OCI-LY7 (cell line): ENCODE data around the gene CFLAR. TPM values are rescaled to one million over a fixed set of nuclear protein-coding genes. Genes with fewer than 3 reads are reported as not detected.

Experiments
- BruUV-seq: library from RNA; stranded (reverse); fragments of 400-500 nt; replicated peaks from 2 replicates; lab custom pipeline; 2021; lab: Mats Ljungman, UMichigan
- CTCF ChIA-PET: fragments of 300-600 bp; sonication (Branson Sonifier 250); formaldehyde crosslinking; loops from one replicate; lab custom pipeline; 2022; ENCODE audit warnings: antibody characterized with exemption; ENCODE audit not compliant: unreplicated experiment; lab: Charles Lee
- POLR2A ChIA-PET: fragments of 300-600 bp; sonication (Branson Sonifier 250); formaldehyde crosslinking; loops from one replicate; lab custom pipeline; 2022; ENCODE audit warnings: antibody characterized with exemption; lab: Charles Lee
- DNase-seq: peaks from one replicate; pipeline ENCODE4 v3.0.0-alpha.2; 2015; ENCODE audit warnings: low spot score
- H2AFZ ChIP-seq: fragments of 200-600 bp; sonication (generic), shearing (Covaris generic); 2 replicates; pipeline ENCODE4 v1.6.1; 2014; ENCODE audit warnings: mild to moderate bottlenecking, antibody characterized with exemption, low read length, moderate library complexity
- H3K27ac ChIP-seq: fragments of 200-600 bp; sonication (generic); 2 replicates; pipeline ENCODE4 v1.5.1; 2014; ENCODE audit warnings: mixed run types, low read depth, mild to moderate bottlenecking, moderate library complexity, low read length, inconsistent platforms; ENCODE audit not compliant: poor library complexity, severe bottlenecking
- H3K36me3 ChIP-seq: fragments of 200-600 bp; sonication (generic); 2 replicates; pipeline ENCODE4 v1.6.1; 2014; ENCODE audit warnings: mild to moderate bottlenecking, antibody characterized with exemption, low read length, moderate library complexity, mixed read lengths; ENCODE audit not compliant: insufficient read depth
- H3K4me1 ChIP-seq: fragments of 200-600 bp; sonication (generic); 2 replicates; pipeline ENCODE4 v1.5.1; 2014; ENCODE audit warnings: mild to moderate bottlenecking, low read length; ENCODE audit not compliant: insufficient read depth, poor library complexity, severe bottlenecking
- H3K4me2 ChIP-seq: fragments of 200-600 bp; sonication (generic); 2 replicates; pipeline ENCODE4 v1.6.1; 2014; ENCODE audit warnings: mild to moderate bottlenecking, low read length
- H3K4me3 ChIP-seq: fragments of 200-600 bp; sonication (generic); 2 replicates; pipeline ENCODE4 v1.5.1; 2014; ENCODE audit warnings: mild to moderate bottlenecking, low read depth, low read length; ENCODE audit not compliant: poor library complexity, severe bottlenecking
- H3K79me2 ChIP-seq: fragments of 200-600 bp; sonication (generic); 2 replicates; pipeline ENCODE4 v1.6.1; 2016; ENCODE audit warnings: low read depth, mild to moderate bottlenecking, low read length, moderate library complexity, mixed read lengths; ENCODE audit not compliant: insufficient read depth
- H3K9me2 ChIP-seq: fragments of 200-600 bp; sonication (generic); 2 replicates; pipeline ENCODE4 v1.6.1; 2016; ENCODE audit warnings: mild to moderate bottlenecking, low read length, mixed read lengths; ENCODE audit not compliant: insufficient read depth
- H3K9me3 ChIP-seq: fragments of 200-600 bp; sonication (generic); 2 replicates; pipeline ENCODE4 v1.6.1; 2014; ENCODE audit warnings: mild to moderate bottlenecking, mixed run types, low read length, mixed read lengths
- H4K20me1 ChIP-seq: fragments of 200-600 bp; sonication (generic); 2 replicates; pipeline ENCODE4 v1.6.1; 2014; ENCODE audit warnings: mild to moderate bottlenecking, antibody characterized with exemption, low read length, moderate library complexity, mixed read lengths; ENCODE audit not compliant: insufficient read depth
- CTCF ChIP-seq: fragments of 200-600 bp; sonication (generic); conservative IDR thresholded peaks from 2 replicates; pipeline ENCODE4 v1.5.1; 2014; ENCODE audit warnings: mild to moderate bottlenecking, antibody characterized with exemption, low read length, moderate library complexity, mixed read lengths
- EZH2phosphoT487 ChIP-seq: fragments of 200-600 bp; sonication (generic); IDR thresholded peaks from 2 replicates; pipeline ENCODE4 v1.6.1; 2018; ENCODE audit warnings: low read depth, borderline replicate concordance, mild to moderate bottlenecking, mixed run types, antibody characterized with exemption, low read length, moderate library complexity, mixed read lengths
- intact Hi-C: fragments of 100-400 bp; cut with micrococcal nuclease; formaldehyde crosslinking; loops from one replicate; pipeline ENCODE4 v1.10.0; 2022; ENCODE audit not compliant: unreplicated experiment
- total RNA-seq, 2 experiments: library from RNA; depleted of rRNA in 1 of 2; stranded (reverse); fragments of >200 nt in 1 of 2; shearing (Covaris generic) in 1 of 2; gene quantifications; 2 replicates each; pipeline ENCODE4 v1.2.3, GENCODE V29; 2014 to 2022

The CFLAR gene
- total RNA-seq, 2 experiments from 2014 or later: 42.8 to 82.5 TPM

GRCh38 chr2:201118121-201118960, 2.4 kb downstream of the CFLAR start:
- peaks cover 43% of the 10 kb centered on the region for H3K4me1 ChIP-seq

GRCh38 chr2:201118961-201119854, 3.2 kb downstream of the CFLAR start:
- peaks cover 7% of the 10 kb centered on the region for H3K36me3 ChIP-seq
- peak overlapping the region; percentile 89 for H3K4me2 ChIP-seq
- H3K27ac ChIP-seq: peak overlapping the region; percentile 95
- POLR2A ChIA-PET: interaction anchor here (1.3 to 4.3 kb wide), 3 partner anchors 13 to 41 kb away, joined by 3 to 19 read pairs (median 6); no protein-coding TSS in a partner anchor
- H3K4me1 ChIP-seq: peaks cover 52% of the 10 kb centered on the region
- BruUV-seq: TSS peak; percentile 52
- peak; percentile 67 for DNase-seq
- peaks cover 50% of the 10 kb centered on the region for H3K79me2 ChIP-seq
- intact Hi-C loops: loop anchor here (1.0 to 5.0 kb wide), 8 partner anchors 39 to 407 kb away; partner anchors contain the start of genes HYCC2, NIF3L1, ORC2 and PPIL3
- CTCF ChIA-PET: interaction anchor here (1.8 kb wide), 1 partner anchor 39 kb away, joined by 14 read pairs; no protein-coding TSS in a partner anchor
- H3K4me3 ChIP-seq: peak overlapping the region; percentile 81
- H3K9me3 ChIP-seq: peaks cover 8% of the 10 kb centered on the region; the same call in 1 of the 2 replicates
- H2AFZ ChIP-seq: peak overlapping the region; percentile 63
- H4K20me1 ChIP-seq: no peaks in the 10 kb centered on the region
- TF ChIP-seq CTCF (no peak), EZH2phosphoT487 (no peak)
- H3K9me2 ChIP-seq: no peaks in the 10 kb centered on the region

More at GRCh38 chr2:201118121-201118960, 2.4 kb downstream of the CFLAR start:
- Histone ChIP-seq H3K27ac (peak overlapping the region; percentile 95), H2AFZ (peak overlapping the region; percentile 63), H3K9me2 (no peaks in the 10 kb centered on the region), H4K20me1 (no peaks in the 10 kb centered on the region), H3K4me2 (peak overlapping the region; percentile 89), H3K9me3 (peaks cover 8% of the 10 kb centered on the region; the same call in 1 of the 2 replicates), H3K4me3 (peak overlapping the region; percentile 81), H3K79me2 (peaks cover 48% of the 10 kb centered on the region), H3K36me3 (peaks cover 7% of the 10 kb centered on the region)
- BruUV-seq: no TSS peak
- ChIA-PET POLR2A (interaction anchor here (0.5 to 4.3 kb wide), 11 partner anchors 9 to 652 kb away, joined by 3 to 19 read pairs (median 5); partner anchors contain the start of genes NIF3L1 and PPIL3), CTCF (interaction anchor here (0.6 to 1.8 kb wide), 5 partner anchors 12 to 114 kb away, joined by 4 to 14 read pairs (median 5); no protein-coding TSS in a partner anchor)
- intact Hi-C loops: loop anchor here (1.0 to 5.0 kb wide), 8 partner anchors 40 to 406 kb away; partner anchors contain the start of genes HYCC2, NIF3L1, ORC2 and PPIL3
- peak; percentile 91 for DNase-seq
- TF ChIP-seq CTCF: peak; percentile 85
- no peak for TF ChIP-seq EZH2phosphoT487
